K562 (cell line): Measurements from ENCODE around the gene AIPL1.

Source experiments
- CBX8 ChIP-seq: fragments of 200-600 bp; sonication (generic); IDR thresholded peaks from 2 replicates; pipeline ENCODE4 v1.6.1; 2012; ENCODE audit warnings: borderline replicate concordance, mixed run types, low read depth, mild to moderate bottlenecking, moderate library complexity, mixed read lengths, low read length, control low read depth, inconsistent platforms; ENCODE audit not compliant: poor library complexity, severe bottlenecking; ENCODE audit errors: extremely low read depth
- CTCF ChIP-seq, 3 experiments: IDR thresholded peaks in 2 of 3; conservative IDR thresholded peaks in 1 of 3; 2 replicates each; pipeline ENCODE4 v1.5.1; 2011 to 2012; ENCODE audit warnings: low read length in 3 of 3, mild to moderate bottlenecking in 3 of 3, control low read depth in 2 of 3, improper control_type of control experiment in 1 of 3, inconsistent platforms in 1 of 3, low read depth in 1 of 3, mixed read lengths in 1 of 3, moderate library complexity in 1 of 3; ENCODE audit not compliant: insufficient read depth in 2 of 3
- EZH2 ChIP-seq: IDR thresholded peaks from 2 replicates; pipeline ENCODE4 v1.6.1; 2012; ENCODE audit warnings: low read depth, mild to moderate bottlenecking, inconsistent platforms, low read length, borderline replicate concordance
- NFIC ChIP-seq: fragments of 450-650 bp; IDR thresholded peaks from 2 replicates; pipeline ENCODE4 v1.6.1; 2017; ENCODE audit warnings: mild to moderate bottlenecking, inconsistent platforms
- NFYB ChIP-seq: IDR thresholded peaks from 2 replicates; pipeline ENCODE4 v1.6.1; 2011; ENCODE audit warnings: mild to moderate bottlenecking, moderate library complexity; ENCODE audit not compliant: insufficient read length; ENCODE audit errors: extremely low read depth
- PATZ1 ChIP-seq: fragments of 250-450 bp; sonication (Bioruptor Pico); IDR thresholded peaks from 2 replicates; pipeline ENCODE4 v1.5.0; 2020; ENCODE audit warnings: mild to moderate bottlenecking, borderline replicate concordance
- POLR2AphosphoS5 ChIP-seq: IDR thresholded peaks from 2 replicates; pipeline ENCODE4 v1.6.1; 2011; ENCODE audit warnings: mild to moderate bottlenecking, low read depth, low read length, moderate library complexity; ENCODE audit not compliant: control insufficient read depth, insufficient read depth
- SMAD3 ChIP-seq: fragments of 450-650 bp; formaldehyde crosslinking; conservative IDR thresholded peaks from 2 replicates; pipeline ENCODE4 v1.4.0; 2020; ENCODE audit warnings: mild to moderate bottlenecking
- ZNF280B ChIP-seq: fragments of 250-450 bp; sonication (Bioruptor Pico); IDR thresholded peaks from 2 replicates; pipeline ENCODE4 v1.5.1; 2021; ENCODE audit warnings: mild to moderate bottlenecking
- ZNF354B ChIP-seq: fragments of 250-450 bp; sonication (Bioruptor Pico); IDR thresholded peaks from 2 replicates; pipeline ENCODE4 v1.4.0; 2020
- ZNF609 ChIP-seq: sonication (generic); formaldehyde crosslinking; IDR thresholded peaks from 2 replicates; pipeline ENCODE4 v1.8.1; 2023; ENCODE audit warnings: missing genetic modification reagents, mild to moderate bottlenecking, borderline replicate concordance
- ZNF699 ChIP-seq: fragments of 250-450 bp; sonication (Bioruptor Pico); IDR thresholded peaks from 2 replicates; pipeline ENCODE4 v1.8.0; 2021; ENCODE audit warnings: mild to moderate bottlenecking, moderate library complexity; ENCODE audit not compliant: insufficient replicate concordance

- TF ChIP-seq ZNF354B (CRISPR knock-in tag) (no peak), SMAD3 (CRISPR knock-in tag) (no peak), CTCF (IDR thresholded peaks at IDR 0.05 in 2 of 3, conservative IDR thresholded peaks at IDR 0.05 in 1 of 3; ENCODE audit: insufficient read depth in 2 of 3, low read depth in 1 of 3, low read length in 3 of 3) (no peak), CBX8 (no peak), POLR2AphosphoS5 (no peak), EZH2 (no peak), ZNF609 (no peak), NFYB (no peak), NFIC (no peak), ZNF280B (CRISPR knock-in tag) (no peak), PATZ1 (CRISPR knock-in tag) (no peak), ZNF699 (CRISPR knock-in tag) (no peak)
Observed at GRCh38 chr17:6402258-6402657, 32.7 kb downstream of the AIPL1 start.
